ENCODE results near the gene ACSS3. TPM values are rescaled to one million over a fixed set of nuclear protein-coding genes. Genes with fewer than 3 reads are reported as not detected.
A peak's percentile ranks its signal among the peaks of the same experiment; 100 is the strongest.

Gene ACSS3
- total and polyA plus RNA-seq, 4 donors, result 18.2 to 94.3 (median 32.5) TPM

GRCh38 chr12:81253360-81253759, 175.5 kb downstream of the ACSS3 start:
- no peak for DNase-seq (ENCODE audit: low spot score)
- WGBS, result 41% methylated on average over 3 of the region's 3 CpGs

More at GRCh38 chr12:81253360-81253759, 175.5 kb downstream of the ACSS3 start:
- H3K9ac ChIP-seq (ENCODE audit: low read depth in 1 of 2, low read length in 2 of 2), result no peak overlapping the region
- peaks cover 0 to 4% (median 0%) of the 10 kb centered on the region in 4 donors for H3K4me1 ChIP-seq (ENCODE audit: control insufficient read depth in 4 of 4, insufficient read depth in 4 of 4, low read length in 3 of 4)
- no peaks in the 10 kb centered on the region for H3K9me3 ChIP-seq (ENCODE audit: control insufficient read depth in 4 of 4, low read length in 3 of 4)
- no peak overlapping the region for H3K4me3 ChIP-seq (ENCODE audit: low read depth in 1 of 3, low read length in 3 of 3)
- peaks cover 0 to 1% (median 0%) of the 10 kb centered on the region in 4 donors for H3K36me3 ChIP-seq (ENCODE audit: control insufficient read depth in 4 of 4, insufficient read depth in 3 of 4, low read depth in 1 of 4, low read length in 3 of 4)
- TF ChIP-seq, protein P1, sequence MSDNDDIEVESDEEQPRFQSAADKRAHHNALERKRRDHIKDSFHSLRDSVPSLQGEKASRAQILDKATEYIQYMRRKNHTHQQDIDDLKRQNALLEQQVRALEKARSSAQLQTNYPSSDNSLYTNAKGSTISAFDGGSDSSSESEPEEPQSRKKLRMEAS (IDR thresholded peaks at IDR 0.05), result peak; percentile 47
- TF ChIP-seq RAD21 (IDR thresholded peaks at IDR 0.05) (peak; percentile 45 to 51), TAF1 (conservative IDR thresholded peaks at IDR 0.05) (no peak), EGR1 (IDR thresholded peaks at IDR 0.05; ENCODE audit: low read depth in 2 of 2) (peak in 1 of 2 donors; percentile 42), ZBTB33 (IDR thresholded peaks at IDR 0.05) (peak; percentile 77), JUND (IDR thresholded peaks at IDR 0.05) (peak in 1 of 2 donors; percentile 31), GABPA (IDR thresholded peaks at IDR 0.05 in 1 of 2, conservative IDR thresholded peaks at IDR 0.05 in 1 of 2) (peak in 1 of 2 donors; percentile 13), ATF3 (IDR thresholded peaks at IDR 0.05) (no peak), CTCF (IDR thresholded peaks at IDR 0.05; ENCODE audit: low read depth, low read length, missing input control) (peak; percentile 28), YY1 (IDR thresholded peaks at IDR 0.05) (peak; percentile 88), RXRA (IDR thresholded peaks at IDR 0.05) (peak; percentile 68 to 80), HNF4G (IDR thresholded peaks at IDR 0.05) (no peak), FOXA2 (IDR thresholded peaks at IDR 0.05) (peak; percentile 35), NR2F2 (IDR thresholded peaks at IDR 0.05) (no peak), HNF4A (conservative IDR thresholded peaks at IDR 0.05) (peak; percentile 50 to 70), FOXA1 (IDR thresholded peaks at IDR 0.05) (peak; percentile 14), SP1 (IDR thresholded peaks at IDR 0.05) (peak; percentile 44)
- TF ChIP-seq, protein P2, sequence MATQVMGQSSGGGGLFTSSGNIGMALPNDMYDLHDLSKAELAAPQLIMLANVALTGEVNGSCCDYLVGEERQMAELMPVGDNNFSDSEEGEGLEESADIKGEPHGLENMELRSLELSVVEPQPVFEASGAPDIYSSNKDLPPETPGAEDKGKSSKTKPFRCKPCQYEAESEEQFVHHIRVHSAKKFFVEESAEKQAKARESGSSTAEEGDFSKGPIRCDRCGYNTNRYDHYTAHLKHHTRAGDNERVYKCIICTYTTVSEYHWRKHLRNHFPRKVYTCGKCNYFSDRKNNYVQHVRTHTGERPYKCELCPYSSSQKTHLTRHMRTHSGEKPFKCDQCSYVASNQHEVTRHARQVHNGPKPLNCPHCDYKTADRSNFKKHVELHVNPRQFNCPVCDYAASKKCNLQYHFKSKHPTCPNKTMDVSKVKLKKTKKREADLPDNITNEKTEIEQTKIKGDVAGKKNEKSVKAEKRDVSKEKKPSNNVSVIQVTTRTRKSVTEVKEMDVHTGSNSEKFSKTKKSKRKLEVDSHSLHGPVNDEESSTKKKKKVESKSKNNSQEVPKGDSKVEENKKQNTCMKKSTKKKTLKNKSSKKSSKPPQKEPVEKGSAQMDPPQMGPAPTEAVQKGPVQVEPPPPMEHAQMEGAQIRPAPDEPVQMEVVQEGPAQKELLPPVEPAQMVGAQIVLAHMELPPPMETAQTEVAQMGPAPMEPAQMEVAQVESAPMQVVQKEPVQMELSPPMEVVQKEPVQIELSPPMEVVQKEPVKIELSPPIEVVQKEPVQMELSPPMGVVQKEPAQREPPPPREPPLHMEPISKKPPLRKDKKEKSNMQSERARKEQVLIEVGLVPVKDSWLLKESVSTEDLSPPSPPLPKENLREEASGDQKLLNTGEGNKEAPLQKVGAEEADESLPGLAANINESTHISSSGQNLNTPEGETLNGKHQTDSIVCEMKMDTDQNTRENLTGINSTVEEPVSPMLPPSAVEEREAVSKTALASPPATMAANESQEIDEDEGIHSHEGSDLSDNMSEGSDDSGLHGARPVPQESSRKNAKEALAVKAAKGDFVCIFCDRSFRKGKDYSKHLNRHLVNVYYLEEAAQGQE (IDR thresholded peaks at IDR 0.05), result no peak
- no peak overlapping the region for H3K27ac ChIP-seq (ENCODE audit: low read depth in 1 of 2, low read length in 2 of 2)
- no peaks in the 10 kb centered on the region for H3K27me3 ChIP-seq (ENCODE audit: control insufficient read depth in 4 of 4, insufficient read depth in 4 of 4, low read length in 3 of 4)

All from liver (tissue), 9 donors.